Measurements from ENCODE around the gene DPPA3. TPM values are rescaled to one million over a fixed set of nuclear protein-coding genes. Genes with fewer than 3 reads are reported as not detected.
"Not testable (repeated sequence)": the region's sequence is repeated elsewhere in the genome, so short reads cannot be mapped to it uniquely, and the experiment has no call there.

Gene DPPA3
- not detected for total RNA-seq
- long read RNA-seq: 0 reads

- intact Hi-C loops (cut with DNase I): no loop called here
- ATAC-seq: no peak
- no peak for DNase-seq (ENCODE audit: missing footprints)
Observed at GRCh38 chr12:7711133-7711532, at the start of gene DPPA3. Gene DPPA3 (plus strand): TSS chr12:7711433. CDS start chr12:7711571, 138 bp downstream.

- ATAC-seq (no peak), DNase-seq (ENCODE audit: missing footprints) (no peak)
- intact Hi-C loops (cut with DNase I): no loop called here
Observed at GRCh38 chr12:7661741-7662140, 49.5 kb upstream of the DPPA3 start.

GRCh38 chr12:7666595-7666994 lies 44.6 kb upstream of the DPPA3 start:
- ATAC-seq (no peak), DNase-seq (ENCODE audit: missing footprints) (no peak)
- intact Hi-C loops (cut with DNase I): no loop called here

DNA sequence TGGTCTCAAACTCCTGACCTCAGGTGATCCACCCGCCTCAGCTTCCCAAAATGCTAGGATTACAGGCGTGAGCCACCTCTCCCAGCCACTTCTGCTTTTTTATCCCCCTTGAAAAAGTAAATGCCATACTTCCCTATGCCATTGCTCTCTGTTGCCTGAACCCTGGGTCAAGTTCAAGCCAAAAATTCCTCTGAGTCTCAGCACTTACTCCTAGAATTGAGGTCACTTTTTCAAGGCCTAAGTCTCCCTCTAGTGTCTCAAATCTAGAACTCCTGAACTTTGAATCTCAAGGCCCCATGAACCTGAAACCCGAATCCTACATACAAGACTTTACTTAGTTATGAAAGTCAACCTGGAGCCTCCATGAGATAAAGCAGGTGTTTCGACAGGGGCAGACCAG lies 44.1 kb upstream of the DPPA3 start:
- DNase-seq (ENCODE audit: missing footprints) (no peak), ATAC-seq (no peak)
- intact Hi-C loops (cut with DNase I): no loop called here

DNA sequence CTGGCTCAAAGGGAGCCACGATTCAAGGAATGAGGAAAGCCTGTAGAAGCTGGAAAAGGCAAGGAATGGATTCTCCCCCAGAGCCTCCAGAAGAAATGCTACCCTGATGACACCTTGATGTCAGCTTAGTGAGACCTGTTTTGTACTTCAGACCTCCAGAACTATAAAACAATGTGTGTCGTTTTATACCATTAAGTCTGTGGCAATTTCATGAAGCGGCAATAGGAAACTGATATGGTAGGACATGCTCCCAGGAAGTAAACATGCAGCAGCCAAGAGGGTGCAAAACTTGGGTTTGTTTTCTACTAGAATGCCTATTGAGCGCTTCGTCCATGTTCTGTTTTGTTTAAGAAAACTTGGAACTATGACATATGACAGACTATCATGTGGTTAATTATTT lies 43.1 kb upstream of the DPPA3 start:
- DNase-seq (ENCODE audit: missing footprints) (no peak), ATAC-seq (no peak)
- intact Hi-C loops (cut with DNase I): no loop called here

- not testable (repeated sequence) for DNase-seq (ENCODE audit: missing footprints); ATAC-seq
- intact Hi-C loops (cut with DNase I): loop anchor here (5.0 kb wide), 1 partner anchor 132 kb away; no protein-coding TSS in a partner anchor
Observed at GRCh38 chr12:7675455-7675854, 35.8 kb upstream of the DPPA3 start.

DNA sequence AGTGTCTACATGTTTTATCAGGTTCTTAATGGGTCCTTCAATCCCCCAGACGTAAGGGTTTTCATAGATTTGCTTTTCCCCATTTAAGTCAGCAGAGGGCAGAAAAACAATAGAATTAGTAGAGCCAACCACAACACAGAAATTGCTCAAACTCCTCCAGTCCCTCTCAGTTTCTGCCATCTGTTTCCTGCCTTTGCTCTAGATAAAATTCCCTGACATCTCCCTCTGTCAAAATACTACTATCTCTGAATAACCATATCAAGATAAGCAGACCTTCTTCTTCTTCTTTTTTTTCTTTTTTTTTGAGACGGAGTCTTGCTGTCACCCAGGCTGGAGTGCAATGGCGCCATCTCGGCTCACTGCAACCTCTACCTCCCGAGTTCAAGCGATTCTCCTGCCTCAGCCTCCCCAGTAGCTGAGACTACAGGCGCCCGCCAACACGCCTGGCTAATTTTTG lies 33.8 kb upstream of the DPPA3 start:
- not testable (repeated sequence) for ATAC-seq; DNase-seq (ENCODE audit: missing footprints)
- intact Hi-C loops (cut with DNase I): loop anchor here (5.0 kb wide), 1 partner anchor 130 kb away; no protein-coding TSS in a partner anchor

- no peak for DNase-seq (ENCODE audit: missing footprints)
- no peak for ATAC-seq
- intact Hi-C loops (cut with DNase I): loop anchor here (5.0 kb wide), 1 partner anchor 129 kb away; no protein-coding TSS in a partner anchor
Observed at GRCh38 chr12:7678744-7679143, 32.5 kb upstream of the DPPA3 start.

GRCh38 chr12:7679251-7680045 lies 31.8 kb upstream of the DPPA3 start:
- no peak for ATAC-seq
- intact Hi-C loops (cut with DNase I): loop anchor here (5.0 kb wide), 1 partner anchor 128 kb away; no protein-coding TSS in a partner anchor
- DNase-seq (ENCODE audit: missing footprints): no peak

DNA sequence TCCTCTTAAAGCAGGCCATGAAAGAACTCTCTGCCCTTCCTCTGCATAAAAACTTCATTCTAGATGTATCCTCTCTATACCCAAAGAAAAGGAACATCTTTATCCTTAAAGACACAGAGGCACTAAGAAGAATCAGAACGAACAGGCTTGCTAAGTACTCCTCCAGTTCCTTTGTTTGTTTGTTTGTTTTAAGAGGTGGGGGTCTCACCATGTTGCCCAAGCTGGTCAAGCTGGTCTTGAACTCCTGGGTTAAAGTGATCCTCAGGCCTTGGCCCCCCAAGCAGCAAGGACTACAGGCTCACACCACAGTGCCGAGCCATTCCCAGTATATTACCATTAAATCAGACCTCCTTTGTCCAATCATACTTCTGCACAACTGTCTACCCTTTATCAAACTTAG lies 29.7 kb upstream of the DPPA3 start:
- DNase-seq (ENCODE audit: missing footprints): no peak
- intact Hi-C loops (cut with DNase I): no loop called here

GRCh38 chr12:7693793-7694192 lies 17.4 kb upstream of the DPPA3 start:
- DNase-seq (ENCODE audit: missing footprints): no peak
- no peak for ATAC-seq

More for the DNA sequence above, 29.7 kb upstream of the DPPA3 start:
- no peak for ATAC-seq

GRCh38 chr12:7694556-7695236 lies 16.5 kb upstream of the DPPA3 start:
- ATAC-seq: no peak
- intact Hi-C loops (cut with DNase I): no loop called here
- DNase-seq (ENCODE audit: missing footprints): no peak

More at GRCh38 chr12:7693793-7694192, 17.4 kb upstream of the DPPA3 start:
- intact Hi-C loops (cut with DNase I): no loop called here

DNA sequence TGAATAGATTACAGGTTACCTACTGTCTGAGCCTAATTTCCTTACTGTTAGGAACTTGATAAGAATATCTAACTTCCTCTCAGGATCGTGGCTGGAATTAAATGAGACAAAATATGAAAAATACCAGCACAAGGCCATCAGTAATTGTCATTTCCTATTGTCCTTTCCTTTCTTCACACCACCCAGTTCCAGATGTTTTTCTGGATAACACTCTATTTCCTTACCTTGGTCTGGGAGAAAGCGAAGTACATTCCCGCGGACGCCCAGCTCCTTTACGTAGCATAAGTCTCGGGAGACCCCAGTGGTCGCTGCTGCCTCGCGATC lies 16.0 kb upstream of the DPPA3 start:
- intact Hi-C loops (cut with DNase I): no loop called here
- DNase-seq (ENCODE audit: missing footprints) (no peak), ATAC-seq (no peak)

GRCh38 chr12:7695566-7696197 lies 15.6 kb upstream of the DPPA3 start, which contains the start of gene GDF3:
Gene GDF3 (minus strand): TSS chr12:7695775. CDS start chr12:7695728, 47 bp downstream.
- DNase-seq (ENCODE audit: missing footprints) (no peak), ATAC-seq (no peak)
- intact Hi-C loops (cut with DNase I): no loop called here

DNA sequence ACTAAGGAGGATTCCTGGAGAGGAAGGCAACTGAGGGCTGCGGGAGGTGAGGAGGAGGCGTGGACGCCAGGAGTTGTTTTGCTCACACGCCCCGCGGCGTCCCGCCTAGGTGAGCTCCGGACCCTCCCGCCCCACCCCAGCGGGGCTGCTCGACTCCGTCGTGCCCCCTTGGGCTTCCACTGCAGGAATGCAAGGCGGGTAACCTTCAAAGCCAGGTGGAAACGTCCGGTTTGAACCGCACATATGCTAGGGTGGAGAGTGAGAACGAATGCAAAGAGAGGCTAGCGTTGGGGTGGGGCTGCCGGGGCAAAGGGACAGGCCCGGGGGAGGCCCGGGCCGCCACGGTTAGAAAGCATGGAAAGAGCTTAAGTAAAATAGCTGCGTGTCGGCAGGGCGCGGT lies 5.4 kb upstream of the DPPA3 start:
- DNase-seq (ENCODE audit: missing footprints) (no peak), ATAC-seq (no peak)
- intact Hi-C loops (cut with DNase I): no loop called here

GRCh38 chr12:7709969-7710675 lies 1.1 kb upstream of the DPPA3 start:
- no peak for ATAC-seq
- intact Hi-C loops (cut with DNase I): no loop called here
- DNase-seq (ENCODE audit: missing footprints): no peak

GRCh38 chr12:7712841-7713442 lies 1.7 kb downstream of the DPPA3 start:
- intact Hi-C loops (cut with DNase I): no loop called here
- no peak for ATAC-seq
- DNase-seq (ENCODE audit: missing footprints): no peak

DNA sequence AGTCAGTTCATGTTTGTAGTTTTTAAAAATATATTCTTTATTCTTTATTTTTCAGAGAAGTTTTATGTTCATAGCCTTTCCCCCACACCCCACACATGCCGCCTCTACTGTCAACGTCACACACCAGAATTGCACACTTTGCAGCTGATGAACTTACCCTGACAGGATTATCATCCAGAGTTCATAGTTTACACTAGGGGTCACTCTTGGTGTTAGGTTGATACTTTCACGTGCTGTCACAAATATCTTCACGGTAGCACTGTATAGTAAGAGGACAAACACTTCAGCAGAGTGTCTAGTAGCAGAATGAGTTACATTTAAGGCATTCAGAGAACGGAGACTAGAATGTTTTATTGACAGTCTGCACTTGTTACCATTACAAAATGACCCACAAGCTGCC lies 5.1 kb downstream of the DPPA3 start:
- ATAC-seq (no peak), DNase-seq (ENCODE audit: missing footprints) (no peak)
- intact Hi-C loops (cut with DNase I): no loop called here
